ENCODE measurements around the gene TMEM150C.

DNA sequence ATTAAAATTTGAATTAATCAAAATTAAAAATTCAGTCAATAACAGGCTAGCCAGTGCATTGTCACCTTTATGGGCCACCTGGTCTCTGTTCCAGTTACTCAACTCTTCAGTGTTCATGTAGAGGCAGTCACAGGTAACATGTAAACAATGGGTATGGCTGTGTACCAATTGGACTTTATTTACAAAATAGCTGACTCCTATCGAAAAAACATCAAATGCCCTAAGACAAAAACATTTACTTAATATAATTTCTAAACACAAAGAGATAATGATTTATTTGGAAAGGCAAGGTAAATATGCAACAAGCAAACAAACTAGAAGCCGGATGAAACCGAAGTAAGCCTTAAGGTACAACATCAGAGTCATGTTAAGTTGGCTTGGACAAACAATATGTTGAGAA, 8.8 kb downstream of the TMEM150C start:
- TF ChIP-seq CHD4 (IDR thresholded peaks at IDR 0.05; ENCODE audit: borderline replicate concordance) (no peak), POLR2A (IDR thresholded peaks at IDR 0.05; ENCODE audit: low read length) (no peak), CTCF (IDR thresholded peaks at IDR 0.05) (no peak), ELK1 (IDR thresholded peaks at IDR 0.05; ENCODE audit: low read depth, low read length) (no peak), BHLHE40 (IDR thresholded peaks at IDR 0.05; ENCODE audit: low read depth, low read length) (no peak), JUN (IDR thresholded peaks at IDR 0.05) (no peak), REST (IDR thresholded peaks at IDR 0.05) (no peak), PBX3 (IDR thresholded peaks at IDR 0.05) (no peak)

All from A549 (cell line).